Colonic mucosa (tissue), 4 donors: ENCODE data around the gene CACNA1D. TPM values are rescaled to one million over a fixed set of nuclear protein-coding genes. Genes with fewer than 3 reads are reported as not detected.

Experiments used
- DNase-seq: peaks from one replicate; pipeline ENCODE4 v3.0.0-alpha.2; 2020
- H3K27ac ChIP-seq: fragments of 200-600 bp; one replicate; pipeline ENCODE4 v1.8.0; 2021
- H3K27me3 ChIP-seq: fragments of 200-600 bp; one replicate; pipeline ENCODE4 v1.8.0; 2021
- H3K36me3 ChIP-seq: fragments of 200-600 bp; one replicate; pipeline ENCODE4 v1.8.0; 2021
- H3K4me1 ChIP-seq: fragments of 200-600 bp; one replicate; pipeline ENCODE4 v1.8.0; 2021; ENCODE audit warnings: mild to moderate bottlenecking
- H3K4me3 ChIP-seq: fragments of 200-600 bp; one replicate; pipeline ENCODE4 v1.8.0; 2021
- H3K9ac ChIP-seq, 2 donors: one replicate each; pipeline ENCODE4 v1.7.0; 2013; ENCODE audit warnings: control low read depth in 2 of 2, low read depth in 2 of 2, low read length in 2 of 2
- H3K9me3 ChIP-seq: fragments of 200-600 bp; one replicate; pipeline ENCODE4 v1.8.0; 2021
- CTCF ChIP-seq: fragments of 200-600 bp; IDR thresholded peaks from one replicate; pipeline ENCODE4 v1.8.0; 2022; ENCODE audit warnings: antibody characterized with exemption, mild to moderate bottlenecking
- intact Hi-C: fragments of 100-400 bp; cut with DNase I; formaldehyde crosslinking; loops from one replicate; pipeline ENCODE4 v1.14.1; 2022
- total RNA-seq, 2 donors: library from RNA; stranded (reverse); fragmentation: NEBNext Ultra II Directional in 1 of 2; extraction: Animal tissue kit (Norgen Biotek cat#: 25700) in 1 of 2; gene quantifications; one replicate each; pipeline ENCODE4 v1.2.1, GENCODE V29; 2021
- donor health status: healthy.
- donor health status: DM: no; HTN: no; CAD: no.
- donor health status: DM: no; HTN: no; CAD: no.

CACNA1D gene
- total RNA-seq, 2 donors from 2014 or later: 9.6 to 17.1 TPM

GRCh38 chr3:53503195-53503594 is 8.8 kb downstream of the CACNA1D start:
- Histone ChIP-seq H3K27me3 (no peaks in the 10 kb centered on the region), H3K9me3 (no peaks in the 10 kb centered on the region), H3K36me3 (no peaks in the 10 kb centered on the region), H3K4me1 (no peaks in the 10 kb centered on the region), H3K27ac (no peak overlapping the region), H3K4me3 (no peak overlapping the region), H3K9ac (no peak overlapping the region)
- no peak for TF ChIP-seq CTCF
- no peak for DNase-seq
- intact Hi-C loops: no loop called here

- H3K4me1 ChIP-seq: no peaks in the 10 kb centered on the region
- no peak overlapping the region for H3K9ac ChIP-seq
- no peak overlapping the region for H3K4me3 ChIP-seq
- DNase-seq: no peak
- no peaks in the 10 kb centered on the region for H3K36me3 ChIP-seq
- H3K27me3 ChIP-seq: no peaks in the 10 kb centered on the region
- H3K9me3 ChIP-seq: no peaks in the 10 kb centered on the region
- intact Hi-C loops: no loop called here
- no peak for TF ChIP-seq CTCF
- H3K27ac ChIP-seq: no peak overlapping the region
These were observed 11.8 kb downstream of the CACNA1D start for GRCh38 chr3:53506110-53506762.

GRCh38 chr3:53506763-53507145 is 12.3 kb downstream of the CACNA1D start:
- H3K27ac ChIP-seq: no peak overlapping the region

GRCh38 chr3:53509494-53509893 is 15.1 kb downstream of the CACNA1D start:
- no peaks in the 10 kb centered on the region for H3K4me1 ChIP-seq
- no peaks in the 10 kb centered on the region for H3K36me3 ChIP-seq
- H3K4me3 ChIP-seq: no peak overlapping the region
- H3K27ac ChIP-seq: no peak overlapping the region
- TF ChIP-seq CTCF: no peak
- H3K9ac ChIP-seq: no peak overlapping the region
- no peaks in the 10 kb centered on the region for H3K27me3 ChIP-seq
- DNase-seq: no peak
- H3K9me3 ChIP-seq: no peaks in the 10 kb centered on the region
- intact Hi-C loops: no loop called here

More at GRCh38 chr3:53506763-53507145, 12.3 kb downstream of the CACNA1D start:
- DNase-seq: no peak
- no peak for TF ChIP-seq CTCF
- H3K9me3 ChIP-seq: no peaks in the 10 kb centered on the region
- no peaks in the 10 kb centered on the region for H3K36me3 ChIP-seq
- H3K4me3 ChIP-seq: no peak overlapping the region
- H3K4me1 ChIP-seq: no peaks in the 10 kb centered on the region
- H3K9ac ChIP-seq: no peak overlapping the region
- intact Hi-C loops: no loop called here
- H3K27me3 ChIP-seq: no peaks in the 10 kb centered on the region

- H3K4me3 ChIP-seq: no peak overlapping the region
- H3K36me3 ChIP-seq: no peaks in the 10 kb centered on the region
- DNase-seq: no peak
- no peak for TF ChIP-seq CTCF
- H3K9ac ChIP-seq: no peak overlapping the region
- intact Hi-C loops: no loop called here
- no peaks in the 10 kb centered on the region for H3K9me3 ChIP-seq
- H3K27me3 ChIP-seq: no peaks in the 10 kb centered on the region
- no peak overlapping the region for H3K27ac ChIP-seq
- H3K4me1 ChIP-seq: no peaks in the 10 kb centered on the region
These were observed 16.1 kb downstream of the CACNA1D start for GRCh38 chr3:53510508-53510907.
